ENCODE data around the gene ABLIM3. TPM values are rescaled to one million over a fixed set of nuclear protein-coding genes. Genes with fewer than 3 reads are reported as not detected.
A peak's percentile ranks its signal among the peaks of the same experiment; 100 is the strongest.

ABLIM3 gene
- total and polyA plus RNA-seq, 9 donors: 1.7 to 26.4 (median 6.2) TPM

GRCh38 chr5:149114403-149115312 is 26.6 kb upstream of the ABLIM3 start:
- Histone ChIP-seq H3K4me1 (ENCODE audit: insufficient read depth) (no peaks in the 10 kb centered on the region), H3K27me3 (no peaks in the 10 kb centered on the region), H3K9me3 (no peaks in the 10 kb centered on the region), H3K27ac (no peak overlapping the region), H3K36me3 (no peaks in the 10 kb centered on the region), H3K4me3 (no peak overlapping the region)
- intact Hi-C loops (cut with DNase I): loop anchor here in 1 of 4 donors (10.0 kb wide), 1 partner anchor 1600 kb away; no protein-coding TSS in a partner anchor
- TF ChIP-seq EP300 (IDR thresholded peaks at IDR 0.05): no peak
- no peak for TF ChIP-seq POLR2A (IDR thresholded peaks at IDR 0.05)
- no peak for TF ChIP-seq CTCF (IDR thresholded peaks at IDR 0.05)
- WGBS, 3 donors: 36 to 44% (median 38%) methylated on average over 7 of the region's 7 CpGs
- peak in 1 of 5 donors; percentile 25 for DNase-seq

- Histone ChIP-seq H3K27ac (no peak overlapping the region), H3K4me1 (ENCODE audit: insufficient read depth) (no peaks in the 10 kb centered on the region), H3K27me3 (no peaks in the 10 kb centered on the region), H3K9me3 (no peaks in the 10 kb centered on the region), H3K36me3 (no peaks in the 10 kb centered on the region), H3K4me3 (no peak overlapping the region)
- DNase-seq: no peak
- TF ChIP-seq EP300 (IDR thresholded peaks at IDR 0.05) (no peak), POLR2A (IDR thresholded peaks at IDR 0.05) (no peak)
- WGBS, 3 donors: 85 to 92% (median 88%) methylated on average over 1 of the region's 1 CpG
- intact Hi-C loops (cut with DNase I): loop anchor here in 1 of 4 donors (10.0 kb wide), 1 partner anchor 1597 kb away; no protein-coding TSS in a partner anchor
These were observed 23.3 kb upstream of the ABLIM3 start for GRCh38 chr5:149117970-149118369.

- no peaks in the 10 kb centered on the region for H3K9me3 ChIP-seq
- no peak for TF ChIP-seq POLR2A (IDR thresholded peaks at IDR 0.05)
- TF ChIP-seq CTCF (IDR thresholded peaks at IDR 0.05): no peak
- TF ChIP-seq EP300 (IDR thresholded peaks at IDR 0.05): no peak
These were observed 22.8 kb upstream of the ABLIM3 start for GRCh38 chr5:149118463-149118862.

GRCh38 chr5:149121145-149121544 is 20.1 kb upstream of the ABLIM3 start:
- TF ChIP-seq EP300 (IDR thresholded peaks at IDR 0.05) (no peak), CTCF (IDR thresholded peaks at IDR 0.05) (no peak), POLR2A (IDR thresholded peaks at IDR 0.05) (no peak)
- 65 to 79% (median 69%) methylated on average over 2 of the region's 2 CpGs for WGBS, 3 donors
- H3K27me3 ChIP-seq: no peaks in the 10 kb centered on the region
- no peaks in the 10 kb centered on the region for H3K4me1 ChIP-seq (ENCODE audit: insufficient read depth)
- no peaks in the 10 kb centered on the region for H3K9me3 ChIP-seq
- no peak overlapping the region for H3K27ac ChIP-seq
- no peak overlapping the region for H3K4me3 ChIP-seq
- DNase-seq: no peak
- intact Hi-C loops (cut with DNase I): no loop called here
- no peaks in the 10 kb centered on the region for H3K36me3 ChIP-seq

More at GRCh38 chr5:149118463-149118862, 22.8 kb upstream of the ABLIM3 start:
- Histone ChIP-seq H3K4me3 (no peak overlapping the region), H3K27ac (no peak overlapping the region), H3K4me1 (ENCODE audit: insufficient read depth) (no peaks in the 10 kb centered on the region), H3K27me3 (no peaks in the 10 kb centered on the region), H3K36me3 (no peaks in the 10 kb centered on the region)
- DNase-seq: no peak
- intact Hi-C loops (cut with DNase I): loop anchor here in 1 of 4 donors (10.0 kb wide), 1 partner anchor 1596 kb away; no protein-coding TSS in a partner anchor

- DNase-seq: no peak
- WGBS, 3 donors: 67 to 72% (median 69%) methylated on average over 9 of the region's 9 CpGs
- Histone ChIP-seq H3K4me1 (ENCODE audit: insufficient read depth) (no peaks in the 10 kb centered on the region), H3K9me3 (no peaks in the 10 kb centered on the region), H3K36me3 (no peaks in the 10 kb centered on the region), H3K4me3 (no peak overlapping the region), H3K27me3 (no peaks in the 10 kb centered on the region), H3K27ac (no peak overlapping the region)
- TF ChIP-seq CTCF (IDR thresholded peaks at IDR 0.05): no peak
- intact Hi-C loops (cut with DNase I): no loop called here
These were observed 18.1 kb upstream of the ABLIM3 start for GRCh38 chr5:149123211-149123610.
